Measurements from ENCODE around the gene GPATCH11. TPM values are rescaled to one million over a fixed set of nuclear protein-coding genes. Genes with fewer than 3 reads are reported as not detected.

Gene GPATCH11
- polyA plus RNA-seq, 2 of the 4 experiments (the other 2 are of a cell fraction): 9.0 to 10.4 TPM

- DNase-seq (ENCODE audit: low read depth in 1 of 2, low spot score in 1 of 2): no peak
- ATAC-seq: no peak
- FAIRE-seq: peak; percentile 7
- no peak overlapping the region for H3K4me2 ChIP-seq
- ChIA-PET POLR2A (no interaction called here), CTCF (interaction anchor here (0.6 to 0.9 kb wide), 2 partner anchors 23 to 111 kb away, joined by 3 read pairs; no protein-coding TSS in a partner anchor)
- WGBS (ENCODE audit: missing lambda C conversion rate): 92% methylated on average over 3 of the region's 3 CpGs
- H3K27ac ChIP-seq: no peak overlapping the region
- TF ChIP-seq PBX3 (IDR thresholded peaks at IDR 0.05) (no peak), CHD4 (IDR thresholded peaks at IDR 0.05; ENCODE audit: borderline replicate concordance) (no peak), ESRRA (IDR thresholded peaks at IDR 0.05; ENCODE audit: borderline replicate concordance, low read length) (no peak), CEBPB (IDR thresholded peaks at IDR 0.05) (no peak), RNF2 (IDR thresholded peaks at IDR 0.05; ENCODE audit: borderline replicate concordance, low read depth) (no peak), NFE2L2 (conservative IDR thresholded peaks at IDR 0.05; ENCODE audit: low read length) (no peak), CBX8 (IDR thresholded peaks at IDR 0.05) (no peak), E2F6 (IDR thresholded peaks at IDR 0.05; ENCODE audit: borderline replicate concordance, low read depth) (no peak), SREBF2 (IDR thresholded peaks at IDR 0.05) (no peak), MYC (IDR thresholded peaks at IDR 0.05; ENCODE audit: borderline replicate concordance, low read length) (no peak), POLR2A (IDR thresholded peaks at IDR 0.05; ENCODE audit: low read length) (no peak), ELK1 (IDR thresholded peaks at IDR 0.05; ENCODE audit: low read depth, low read length) (no peak), EHF (CRISPR knock-in tag; IDR thresholded peaks at IDR 0.05) (no peak), ATOH8 (CRISPR knock-in tag; IDR thresholded peaks at IDR 0.05; ENCODE audit: low read depth) (no peak), BHLHE40 (IDR thresholded peaks at IDR 0.05; ENCODE audit: low read depth, low read length) (no peak), ZFP36 (IDR thresholded peaks at IDR 0.05; ENCODE audit: borderline replicate concordance, partially characterized antibody) (no peak)
- H3K9me3 ChIP-seq: no peaks in the 10 kb centered on the region
- no peak overlapping the region for H3K4me3 ChIP-seq
- no peaks in the 10 kb centered on the region for H3K4me1 ChIP-seq
Measured at GRCh38 chr2:37059841-37060240, 24.5 kb upstream of the GPATCH11 start.

- TF ChIP-seq PBX3 (IDR thresholded peaks at IDR 0.05) (no peak), ZFP36 (IDR thresholded peaks at IDR 0.05; ENCODE audit: borderline replicate concordance, partially characterized antibody) (no peak), HOXB5 (CRISPR knock-in tag; IDR thresholded peaks at IDR 0.05) (no peak), ZC3H11A (IDR thresholded peaks at IDR 0.05) (no peak), JUNB (IDR thresholded peaks at IDR 0.05) (no peak), KDM1A (IDR thresholded peaks at IDR 0.05; ENCODE audit: low read depth) (no peak), EHMT2 (IDR thresholded peaks at IDR 0.05; ENCODE audit: low read depth) (no peak), USF2 (IDR thresholded peaks at IDR 0.05) (no peak), FOSL2 (IDR thresholded peaks at IDR 0.05) (no peak), FOSL2 (CRISPR knock-in tag; IDR thresholded peaks at IDR 0.05) (no peak), ZNF302 (CRISPR knock-in tag; IDR thresholded peaks at IDR 0.05) (no peak), JUN (IDR thresholded peaks at IDR 0.05) (no peak), MAFK (IDR thresholded peaks at IDR 0.05; ENCODE audit: partially characterized antibody) (no peak), TFCP2L1 (CRISPR knock-in tag; IDR thresholded peaks at IDR 0.05) (no peak), SREBF2 (IDR thresholded peaks at IDR 0.05) (no peak), BCL3 (IDR thresholded peaks at IDR 0.05) (no peak), PHF8 (IDR thresholded peaks at IDR 0.05; ENCODE audit: borderline replicate concordance, low read depth) (no peak), HOXB13 (CRISPR knock-in tag; IDR thresholded peaks at IDR 0.05; ENCODE audit: low read depth) (no peak), HOXA7 (CRISPR knock-in tag; IDR thresholded peaks at IDR 0.05) (no peak)
- Histone ChIP-seq H3K4me1 (no peaks in the 10 kb centered on the region), H3K4me3 (no peak overlapping the region), H3K9me3 (no peaks in the 10 kb centered on the region), H3K27ac (no peak overlapping the region), H3K4me2 (no peak overlapping the region)
- no peak for FAIRE-seq
- WGBS (ENCODE audit: missing lambda C conversion rate): 82% methylated on average over 7 of the region's 7 CpGs
- CTCF ChIA-PET: interaction anchor here (0.6 to 0.9 kb wide), 2 partner anchors 22 to 110 kb away, joined by 3 read pairs; no protein-coding TSS in a partner anchor
- no peak for ATAC-seq
- DNase-seq (ENCODE audit: low read depth in 1 of 2, low spot score in 1 of 2): no peak
- POLR2A ChIA-PET: no interaction called here
Measured at GRCh38 chr2:37060446-37060845, 23.9 kb upstream of the GPATCH11 start.

Data from A549 (cell line).